Testis (tissue), 3 donors: ENCODE measurements around the gene TOP3A. TPM values are rescaled to one million over a fixed set of nuclear protein-coding genes. Genes with fewer than 3 reads are reported as not detected.

Experiments used
- DNase-seq: peaks from one replicate; pipeline ENCODE4 v3.0.0-alpha.2; 2019
- H3K27ac ChIP-seq, 2 donors: fragments of 200-600 bp; sonication (generic); one replicate each; pipeline ENCODE4 v1.5.1; 2019
- H3K27me3 ChIP-seq: fragments of 200-600 bp; sonication (generic); one replicate; pipeline ENCODE4 v1.5.1; 2019
- H3K36me3 ChIP-seq: fragments of 200-600 bp; sonication (generic); one replicate; pipeline ENCODE4 v1.5.1; 2017; ENCODE audit warnings: low read depth; ENCODE audit errors: missing control alignments
- H3K4me1 ChIP-seq: fragments of 200-600 bp; sonication (generic); one replicate; pipeline ENCODE4 v1.5.1; 2019
- H3K4me3 ChIP-seq, 2 donors: fragments of 200-600 bp; sonication (generic); one replicate each; pipeline ENCODE4 v1.5.1; 2017 to 2019
- H3K9me3 ChIP-seq: fragments of 200-600 bp; sonication (generic); one replicate; pipeline ENCODE4 v1.5.1; 2017
- CTCF ChIP-seq, 3 experiments: fragments of 450-650 bp in 2 of 3; fragments of 200-600 bp in 1 of 3; sonication (generic) in 1 of 3; IDR thresholded peaks; one replicate each; pipeline ENCODE4 v1.5.1; 2016 to 2019; ENCODE audit warnings: antibody characterized with exemption in 3 of 3, mild to moderate bottlenecking in 2 of 3, moderate library complexity in 1 of 3
- POLR2A ChIP-seq: fragments of 450-650 bp; IDR thresholded peaks from one replicate; pipeline ENCODE4 v1.6.1; 2017; ENCODE audit warnings: antibody characterized with exemption, mild to moderate bottlenecking, moderate library complexity
- WGBS, 2 donors: methylation state at CpG; one replicate each; pipeline ENCODE4 v1.1.5; 2018; 5-methylcytosine and 5-hydroxymethylcytosine counted together
- intact Hi-C: fragments of 100-400 bp; cut with DNase I; formaldehyde crosslinking; loops from one replicate; pipeline ENCODE4 v1.15.1; 2023; ENCODE audit warnings: low total_unique reads
- polyA plus RNA-seq: library from polyadenylated mRNA; stranded (reverse); fragments of 350-450 nt; fragmentation: Illumina TruSeq; extraction: RNeasy Lipid Tissue Mini Kit (QIAGEN cat#74804); gene quantifications from one replicate; pipeline ENCODE4 v1.2.3, GENCODE V29; 2014; ENCODE audit warnings: low read depth, low replicate concordance; ENCODE audit not compliant: insufficient read depth
- total RNA-seq, 2 donors: library from RNA; depleted of rRNA; stranded (reverse); fragments of >200 nt; gene quantifications; one replicate each; pipeline ENCODE4 v1.2.3, GENCODE V29; 2016

Gene TOP3A
- total and polyA plus RNA-seq, 3 donors from 2014 or later = 34.0 to 97.9 (median 56.9) TPM

GRCh38 chr17:18233803-18234518 is 80.8 kb downstream of the TOP3A start:
- no peak for TF ChIP-seq CTCF (IDR thresholded peaks at IDR 0.05)
- no peak for TF ChIP-seq POLR2A
- H3K4me1 ChIP-seq = no peaks in the 10 kb centered on the region
- intact Hi-C loops = no loop called here
- no peak overlapping the region for H3K27ac ChIP-seq
- H3K9me3 ChIP-seq = no peaks in the 10 kb centered on the region
- no peaks in the 10 kb centered on the region for H3K36me3 ChIP-seq
- H3K4me3 ChIP-seq = no peak overlapping the region
- H3K27me3 ChIP-seq = no peaks in the 10 kb centered on the region
- 91 to 93% methylated on average over 7 to 21 of the region's 22 CpGs for WGBS, 2 donors
- DNase-seq = no peak

GRCh38 chr17:18231164-18231563 is 83.6 kb downstream of the TOP3A start:
- Histone ChIP-seq H3K4me1 (peaks cover 6% of the 10 kb centered on the region), H3K9me3 (no peaks in the 10 kb centered on the region), H3K27ac (no peak overlapping the region), H3K27me3 (no peaks in the 10 kb centered on the region), H3K4me3 (no peak overlapping the region), H3K36me3 (no peaks in the 10 kb centered on the region)
- intact Hi-C loops = no loop called here
- 72 to 80% methylated on average over 4 to 9 of the region's 9 CpGs for WGBS, 2 donors
- no peak for DNase-seq
- TF ChIP-seq CTCF (IDR thresholded peaks at IDR 0.05) (no peak), POLR2A (no peak)

- no peak overlapping the region for H3K27ac ChIP-seq
- DNase-seq = no peak
- peaks cover 8% of the 10 kb centered on the region for H3K4me1 ChIP-seq
- H3K9me3 ChIP-seq = no peaks in the 10 kb centered on the region
- 88% methylated on average over 8 to 14 of the region's 14 CpGs for WGBS, 2 donors
- no peak for TF ChIP-seq CTCF (IDR thresholded peaks at IDR 0.05)
- no peak for TF ChIP-seq POLR2A
- H3K4me3 ChIP-seq = no peak overlapping the region
- no peaks in the 10 kb centered on the region for H3K36me3 ChIP-seq
- H3K27me3 ChIP-seq = no peaks in the 10 kb centered on the region
- intact Hi-C loops = no loop called here
Observed at GRCh38 chr17:18230288-18231141, 84.3 kb downstream of the TOP3A start.

- Histone ChIP-seq H3K4me3 (no peak overlapping the region), H3K36me3 (no peaks in the 10 kb centered on the region), H3K27ac (no peak overlapping the region), H3K9me3 (no peaks in the 10 kb centered on the region), H3K4me1 (peaks cover 11% of the 10 kb centered on the region), H3K27me3 (no peaks in the 10 kb centered on the region)
- intact Hi-C loops = no loop called here
- TF ChIP-seq CTCF (IDR thresholded peaks at IDR 0.05) = no peak
- TF ChIP-seq POLR2A = no peak
- WGBS, 2 donors = 91 to 92% methylated on average over 5 to 7 of the region's 7 CpGs
- DNase-seq = no peak
Observed at GRCh38 chr17:18229771-18230170, 85.0 kb downstream of the TOP3A start.
